GM21723 (cell line): ENCODE measurements around the gene AHRR.
A peak's percentile ranks its signal among the peaks of the same experiment; 100 is the strongest.

ENCODE experiments used
- ATAC-seq: cut with Tn5 transposase; IDR thresholded peaks from one replicate; pipeline ENCODE4 v1.9.1; 2021; ENCODE audit warnings: mild to moderate bottlenecking, moderate library complexity; ENCODE audit not compliant: unreplicated experiment

Gene AHRR

DNA sequence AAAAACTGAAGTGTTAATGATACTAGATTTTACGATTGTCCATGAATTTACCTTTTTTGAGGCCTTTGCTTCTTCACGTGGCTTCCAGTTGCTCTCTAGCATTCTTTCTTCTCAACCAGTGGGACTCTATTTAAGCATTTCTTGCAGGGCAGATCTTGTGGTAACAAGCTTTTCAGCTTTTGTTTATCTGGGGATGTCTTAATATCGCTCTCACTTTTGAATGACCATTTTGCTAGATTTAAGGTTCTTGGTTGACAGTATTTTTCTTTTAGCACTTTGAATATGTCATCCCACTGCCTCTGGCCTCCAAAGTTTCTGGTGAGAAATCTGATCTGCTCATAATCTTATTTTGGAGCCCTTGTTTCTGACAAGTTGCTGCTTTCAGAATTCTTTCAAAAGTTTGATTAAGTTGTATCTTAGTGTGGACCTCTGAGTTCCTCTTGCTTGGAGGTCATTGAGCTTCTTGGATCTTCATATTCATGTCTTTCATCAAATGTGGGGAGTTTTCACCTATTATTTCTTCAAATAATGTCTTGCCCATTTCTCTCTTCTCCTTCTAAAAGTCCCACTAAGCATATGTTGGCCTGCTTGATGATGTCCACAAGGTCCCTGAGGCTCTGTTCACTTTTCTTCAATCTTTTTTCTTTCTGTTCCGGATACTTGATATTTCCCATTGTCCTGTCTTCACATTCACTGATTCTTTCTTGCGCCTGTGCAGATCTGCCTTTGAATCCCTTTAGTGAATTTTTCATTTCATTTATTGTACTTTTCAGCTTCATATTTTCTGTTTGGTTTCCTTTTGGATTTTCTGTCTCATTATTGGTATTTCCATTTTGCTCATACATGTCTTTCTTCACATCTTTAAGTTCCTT is 130.3 kb downstream of the AHRR start:
- no peak for ATAC-seq

GRCh38 chr5:452978-453710 is 131.6 kb downstream of the AHRR start:
- ATAC-seq = no peak

GRCh38 chr5:453725-454481 is 132.4 kb downstream of the AHRR start:
- ATAC-seq = no peak

DNA sequence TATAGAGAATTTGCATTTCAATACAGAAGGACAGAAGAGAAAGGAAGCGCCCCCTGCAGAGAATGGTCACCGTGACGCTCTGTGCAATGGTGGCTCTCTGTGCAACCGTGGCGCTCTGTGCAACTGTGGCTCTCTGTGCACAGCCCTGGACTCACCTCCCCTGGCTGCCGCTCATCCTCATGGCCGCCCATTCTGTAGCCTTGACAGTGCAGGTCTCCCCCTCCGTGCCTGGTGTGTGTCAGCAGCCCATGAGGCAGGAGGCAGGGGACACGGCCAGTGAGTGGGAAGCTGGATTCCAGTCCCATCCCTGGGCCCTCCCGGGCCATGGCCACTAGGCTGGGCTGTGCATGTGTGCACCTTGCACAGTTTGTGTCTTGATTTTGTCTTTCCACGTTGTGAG is 133.4 kb downstream of the AHRR start:
- no peak for ATAC-seq

DNA sequence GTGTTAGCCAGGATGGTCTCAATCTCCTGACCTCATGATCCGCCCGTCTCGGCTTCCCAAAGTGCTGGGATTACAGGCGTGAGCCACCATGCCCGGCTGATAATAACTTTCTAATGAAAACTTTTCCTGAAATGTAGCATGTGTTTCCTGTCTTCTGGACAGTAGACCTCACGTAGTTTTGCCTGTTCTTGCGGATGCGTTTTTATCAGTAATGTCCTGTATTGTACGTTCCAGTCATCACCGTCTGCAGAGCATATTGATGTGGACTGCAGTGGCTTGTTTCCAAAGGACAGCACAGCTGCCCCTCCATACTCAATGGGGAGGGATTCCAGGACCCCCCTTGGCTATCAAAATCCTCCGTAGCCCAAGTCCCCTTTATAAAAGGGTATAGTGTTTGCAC is 134.3 kb downstream of the AHRR start:
- ATAC-seq = no peak

GRCh38 chr5:456351-457194 is 135.1 kb downstream of the AHRR start:
- ATAC-seq = no peak

DNA sequence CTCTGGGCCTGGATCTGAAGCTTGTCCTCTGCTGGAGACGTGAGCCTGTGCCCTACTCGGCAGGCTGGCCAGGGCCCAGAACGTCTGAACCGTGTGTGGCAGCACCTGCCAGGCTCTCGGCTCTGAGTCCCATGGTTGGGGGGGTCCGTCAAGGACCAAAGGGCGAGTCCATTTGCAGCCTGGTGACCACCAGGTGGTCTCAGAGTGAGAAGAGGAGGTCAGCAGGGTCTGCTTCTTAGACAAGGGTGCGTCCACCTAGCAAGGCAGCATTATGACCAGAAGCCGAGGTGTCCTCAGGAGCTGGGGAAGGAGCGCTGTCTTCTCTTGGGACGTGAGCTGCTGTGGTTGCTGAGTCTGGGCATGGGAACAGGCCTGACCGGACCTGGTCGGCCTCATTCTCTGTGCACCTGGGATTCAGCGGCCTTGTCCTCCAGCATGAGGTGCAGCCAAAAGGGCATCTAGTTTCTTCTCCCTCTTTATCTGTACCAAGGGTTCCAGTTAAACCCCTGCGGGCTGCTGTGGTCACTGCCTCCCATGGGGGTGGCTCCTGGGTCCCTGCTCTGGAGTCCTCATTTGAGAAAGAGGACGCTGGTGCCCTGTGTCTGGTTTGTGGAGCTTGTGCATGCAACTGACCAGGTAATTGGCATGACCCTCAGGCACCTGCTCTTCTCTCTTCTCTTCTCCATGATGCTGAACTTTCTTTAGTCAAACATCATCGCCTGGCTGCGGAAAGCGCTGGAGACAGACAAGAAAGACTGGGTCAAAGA is 135.9 kb downstream of the AHRR start:
- ATAC-seq = no peak

DNA sequence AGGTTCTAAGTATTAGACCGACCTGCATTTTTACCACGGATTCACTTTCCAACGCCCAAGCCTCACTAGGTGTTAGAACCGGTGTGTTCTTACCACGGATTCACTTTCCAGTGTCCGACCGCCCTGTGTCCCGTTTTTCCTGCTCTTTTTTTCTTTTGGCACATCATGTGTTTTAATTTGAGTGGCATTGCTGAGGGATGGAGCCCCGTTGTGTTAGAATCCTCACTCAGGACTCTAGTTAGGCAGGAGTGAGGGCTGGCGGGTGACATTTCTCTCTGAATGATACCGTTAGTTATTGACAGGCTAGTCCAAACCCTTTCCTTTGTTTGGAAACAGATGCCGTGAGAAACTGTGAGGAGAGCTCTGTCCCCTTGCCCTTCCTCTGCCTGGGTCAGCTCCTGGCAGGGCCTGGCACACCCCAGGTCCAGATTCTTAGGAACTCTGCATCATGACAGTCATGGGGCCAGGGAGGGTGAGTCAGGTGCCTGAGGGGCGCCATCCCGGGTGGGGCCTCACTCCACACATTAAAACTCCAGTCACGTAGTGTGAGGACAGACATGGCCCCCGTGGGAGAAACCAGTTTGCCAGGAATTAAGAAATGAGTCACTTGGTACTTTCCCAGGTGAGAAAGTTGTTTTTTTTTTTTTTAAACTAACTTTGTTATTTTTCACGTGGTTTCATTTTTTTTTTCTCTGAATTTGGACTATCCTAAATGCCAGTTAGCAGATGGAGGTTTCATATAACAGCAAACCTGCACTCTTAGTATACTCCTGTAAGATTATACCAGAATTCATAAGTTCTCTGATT is 137.2 kb downstream of the AHRR start:
- peak; percentile 74 for ATAC-seq

- ATAC-seq = no peak
Observed at GRCh38 chr5:459562-460272, 138.2 kb downstream of the AHRR start.

- no peak for ATAC-seq
Observed at GRCh38 chr5:460273-460625, 138.7 kb downstream of the AHRR start.

DNA sequence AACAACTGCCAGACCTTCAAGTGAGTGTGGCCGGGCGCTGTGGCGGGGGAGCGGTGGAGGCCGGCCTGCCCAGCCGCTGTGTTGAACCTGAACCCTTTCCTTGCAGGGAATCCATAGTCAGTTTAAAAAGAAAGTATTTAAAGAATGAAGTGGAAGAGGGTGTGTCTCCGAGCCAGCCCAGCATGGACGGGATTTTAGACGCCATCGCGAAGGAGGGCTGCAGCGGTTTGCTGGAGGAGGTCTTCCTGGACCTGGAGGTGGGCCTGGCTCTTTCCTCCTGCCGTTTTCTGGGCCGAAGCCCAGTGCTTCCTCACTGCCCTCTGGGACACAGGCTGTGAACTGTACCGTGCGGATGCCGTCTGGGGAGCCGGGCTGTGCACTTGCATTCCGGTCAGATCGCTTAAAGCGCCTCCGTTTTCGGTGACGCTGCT is 140.6 kb downstream of the AHRR start:
- ATAC-seq = no peak

DNA sequence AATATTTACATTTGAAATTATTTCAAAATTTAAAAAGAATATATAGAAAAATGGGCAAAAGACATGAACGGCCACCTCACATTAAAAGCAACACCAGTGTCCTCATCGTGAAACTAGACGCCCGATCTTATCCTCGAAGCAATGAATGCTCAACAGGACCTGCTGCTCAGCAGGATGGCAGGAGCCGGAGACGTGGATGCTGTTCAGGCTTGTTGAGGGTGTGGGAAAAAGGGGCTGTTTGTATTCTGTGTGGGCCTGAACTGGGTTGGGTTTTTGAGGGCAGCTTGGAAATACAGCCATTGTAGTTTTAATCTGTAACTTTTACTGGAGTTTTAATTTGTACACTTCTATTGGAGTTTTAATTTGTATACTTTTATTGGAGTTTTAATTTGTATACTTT is 141.8 kb downstream of the AHRR start:
- ATAC-seq = no peak

GRCh38 chr5:463952-464351 is 142.4 kb downstream of the AHRR start:
- no peak for ATAC-seq

DNA sequence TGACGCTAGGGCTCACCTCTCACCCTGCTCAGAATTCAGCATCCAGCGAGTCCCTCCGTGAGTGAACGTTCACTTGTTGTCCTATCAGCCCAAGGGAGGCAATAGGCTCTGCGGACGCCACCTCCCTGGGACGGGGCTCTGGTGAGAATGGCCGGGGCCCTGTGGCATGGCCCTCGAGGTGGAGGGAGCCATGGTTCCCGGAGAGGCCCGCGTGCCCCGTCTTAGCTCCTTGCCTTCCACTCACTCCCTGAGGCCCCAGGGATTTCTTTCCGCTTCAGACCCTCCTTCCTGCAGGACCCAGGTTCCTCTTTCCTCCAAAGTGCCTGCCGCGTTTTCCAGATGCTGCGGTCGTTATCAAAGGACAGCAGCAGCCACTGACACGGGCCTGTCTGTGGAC is 142.9 kb downstream of the AHRR start:
- no peak for ATAC-seq

DNA sequence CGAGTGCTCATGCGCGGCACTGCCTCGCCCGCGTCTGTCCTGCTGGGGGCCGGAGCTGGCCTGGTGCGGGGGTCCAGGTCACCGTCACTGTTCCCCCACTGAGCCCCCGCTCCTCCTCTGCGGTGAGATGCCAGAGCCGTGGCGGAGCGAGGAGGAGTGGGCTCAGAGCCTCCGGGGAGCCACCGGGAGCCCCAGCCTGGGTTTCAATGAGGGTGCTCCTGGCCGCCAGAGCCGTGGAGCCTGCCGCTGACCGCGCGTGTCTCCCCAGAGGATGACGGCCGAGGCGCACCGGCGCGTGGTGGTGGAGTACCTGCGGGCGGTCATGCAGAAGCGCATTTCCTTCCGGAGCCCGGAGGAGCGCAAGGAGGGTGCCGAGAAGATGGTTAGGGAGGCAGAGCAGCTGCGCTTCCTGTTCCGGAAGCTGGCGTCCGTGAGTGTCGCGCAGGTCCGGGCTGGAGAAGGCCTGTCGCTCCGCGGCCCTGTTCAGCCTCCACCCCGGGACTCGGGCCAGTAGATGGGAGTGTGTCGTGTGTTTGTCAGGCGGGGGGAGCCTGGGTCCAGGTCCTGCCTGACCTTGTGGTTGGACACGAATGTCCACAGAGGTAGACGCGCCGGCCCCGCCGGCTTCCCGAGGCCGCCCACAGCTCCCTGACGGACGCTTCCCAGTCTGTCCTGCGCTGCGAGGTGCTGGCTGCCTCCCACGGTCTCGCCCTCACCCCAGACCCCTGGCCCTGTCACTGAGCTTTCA is 143.5 kb downstream of the AHRR start:
- no peak for ATAC-seq

DNA sequence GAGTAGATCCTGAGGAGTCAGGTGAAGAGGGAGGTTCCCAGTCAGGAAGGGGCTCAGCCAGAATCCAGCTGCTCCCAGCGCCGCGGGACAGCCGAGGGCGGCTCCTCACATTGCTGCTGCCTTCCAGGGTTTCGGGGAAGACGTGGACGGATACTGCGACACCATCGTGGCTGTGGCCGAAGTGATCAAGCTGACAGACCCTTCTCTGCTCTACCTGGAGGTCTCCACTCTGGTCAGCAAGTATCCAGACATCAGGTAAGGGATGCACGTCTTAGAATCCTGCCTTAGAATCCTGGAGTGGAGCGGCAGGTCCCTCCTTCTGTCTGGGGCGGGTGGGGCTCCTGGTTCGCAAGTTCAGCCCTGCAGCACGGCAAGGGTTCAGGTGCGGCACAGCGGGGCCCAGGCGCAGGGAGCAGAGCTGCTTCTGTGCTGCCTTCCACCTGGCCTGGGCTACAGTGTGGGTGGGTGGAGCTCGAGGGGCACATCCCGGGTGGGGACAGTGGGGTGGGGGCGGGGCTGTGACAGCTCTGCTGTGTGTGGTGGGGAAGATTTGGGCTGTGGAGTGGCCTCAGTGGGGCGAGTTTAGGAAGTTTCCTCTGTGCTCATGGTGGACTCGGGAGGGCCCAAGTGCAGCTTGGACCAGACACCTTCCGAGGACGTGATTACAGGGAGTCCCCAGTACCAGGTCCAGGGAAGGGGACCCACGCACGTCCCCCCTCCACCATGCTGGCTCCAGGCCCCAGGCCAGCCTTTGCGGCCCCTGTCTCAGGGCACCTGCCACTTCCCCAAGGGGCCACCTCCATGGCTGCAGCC is 144.3 kb downstream of the AHRR start:
- no peak for ATAC-seq
